NCI-H2227 (cell line): ENCODE results near the gene VPS35.
"Not testable (repeated sequence)": the region's sequence is repeated elsewhere in the genome, so short reads cannot be mapped to it uniquely, and the experiment has no call there.

Experiments
- DNase-seq: peaks from one replicate; lab custom pipeline; 2025; ENCODE audit not compliant: unreplicated experiment; lab: John Stamatoyannopoulos, UW

VPS35 gene

DNA sequence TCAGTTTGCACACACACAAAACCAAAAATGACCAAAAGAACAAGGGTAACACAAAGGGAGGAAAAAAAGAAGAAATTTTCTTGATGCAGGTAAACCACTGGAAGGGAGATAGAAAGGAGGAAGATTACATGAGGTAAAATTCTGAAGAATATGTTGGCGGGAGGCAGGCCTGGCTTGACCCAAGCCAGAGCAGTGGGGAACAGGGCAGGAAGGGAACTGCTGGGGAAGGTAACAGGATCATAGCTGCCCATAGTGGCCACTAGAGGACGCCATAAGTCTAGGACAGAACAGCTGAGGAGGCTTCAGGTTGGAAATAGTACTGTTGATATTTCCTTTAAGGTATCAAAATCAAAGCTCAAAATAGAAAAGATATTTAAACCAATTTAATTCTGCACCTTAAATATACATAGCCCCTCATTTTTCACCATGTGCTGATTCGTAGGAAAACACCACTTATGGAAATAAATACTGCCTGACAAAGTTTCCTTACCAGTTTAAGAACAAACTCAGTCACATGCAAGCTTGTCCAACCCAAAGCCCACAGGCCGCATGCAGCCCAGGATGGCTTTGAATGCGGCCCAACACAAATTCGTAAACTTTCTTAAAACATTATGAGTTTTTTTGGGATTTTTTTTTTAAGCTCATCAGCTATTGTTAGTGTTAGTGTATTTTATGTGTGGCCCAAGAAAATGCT lies 15.5 kb downstream of the VPS35 start:
- peak; percentile 59 for DNase-seq

DNA sequence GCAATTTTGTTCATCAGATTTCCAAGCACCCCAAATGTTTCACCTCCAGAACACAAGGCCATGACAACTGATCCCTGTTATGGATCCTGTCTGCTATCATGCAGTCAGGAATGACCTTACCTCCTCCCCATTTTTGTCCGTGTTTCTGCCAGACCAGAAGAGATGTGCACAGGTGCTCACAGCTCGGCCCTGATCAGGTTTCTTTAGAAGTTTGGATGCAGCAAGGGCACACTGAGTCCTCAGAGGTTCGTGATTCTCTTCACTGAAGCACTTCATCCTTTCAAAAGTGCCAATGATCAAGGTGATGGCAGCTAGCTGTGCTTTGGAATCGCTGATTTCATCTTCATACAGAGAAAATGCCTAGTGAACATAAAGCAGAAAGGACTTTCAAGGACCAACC lies 26.9 kb downstream of the VPS35 start:
- no peak for DNase-seq

DNA sequence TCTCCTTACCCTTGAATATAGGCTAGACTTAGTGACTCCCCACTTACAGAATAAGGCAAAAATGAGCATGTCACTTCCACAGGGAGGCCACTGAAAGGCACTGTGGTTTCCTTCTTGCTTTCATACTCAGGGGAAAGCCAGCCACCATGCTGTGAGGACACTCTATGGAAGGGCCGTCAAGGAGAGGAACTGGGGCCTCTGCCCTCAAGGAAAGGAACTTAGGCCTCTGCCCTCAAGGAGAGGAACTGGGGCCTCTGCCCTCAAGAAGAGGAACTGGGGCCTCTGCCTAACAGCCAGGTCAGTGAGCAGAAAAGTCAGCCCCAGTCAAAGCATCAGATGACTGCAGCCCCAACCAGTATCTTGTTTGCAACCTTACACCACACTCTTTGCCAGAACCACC lies 30.1 kb downstream of the VPS35 start:
- no peak for DNase-seq

DNA sequence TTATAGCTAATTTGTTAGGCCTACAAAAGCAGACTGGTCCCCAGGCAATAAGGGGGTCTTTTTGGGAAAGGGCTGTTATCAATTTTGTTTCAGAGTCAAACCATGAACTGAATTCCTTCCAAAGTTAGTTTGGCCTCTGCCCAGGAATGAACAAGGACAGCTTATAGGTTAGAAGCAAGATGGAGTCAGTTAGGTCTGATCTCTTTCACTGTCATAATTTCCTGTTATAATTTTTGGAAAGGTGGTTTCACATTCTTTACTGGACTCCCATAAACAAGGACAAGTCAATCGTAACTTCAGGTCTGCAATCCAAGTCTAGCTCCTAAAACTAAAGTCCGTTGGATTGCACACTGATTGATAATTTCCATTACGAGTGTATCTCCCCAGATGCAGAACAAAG lies 37.7 kb downstream of the VPS35 start:
- DNase-seq, result no peak

DNA sequence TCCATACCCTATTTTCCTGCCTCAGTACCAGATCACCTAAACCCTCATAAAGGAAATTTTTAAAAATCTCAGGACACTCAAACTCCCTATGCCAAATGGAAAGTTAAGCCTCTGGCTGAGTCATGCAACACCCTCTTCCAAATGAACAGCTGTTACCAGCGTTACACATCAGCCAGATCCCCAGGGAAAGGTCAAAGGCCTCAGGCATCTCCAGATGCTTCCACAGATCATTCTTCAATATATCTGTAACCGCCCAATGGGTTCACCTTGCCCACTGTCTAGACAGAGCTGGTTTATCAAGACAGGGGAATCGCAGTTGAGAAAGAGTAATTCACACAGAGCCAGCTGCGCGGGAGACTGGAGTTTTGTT lies 38.7 kb downstream of the VPS35 start:
- no peak for DNase-seq

DNA sequence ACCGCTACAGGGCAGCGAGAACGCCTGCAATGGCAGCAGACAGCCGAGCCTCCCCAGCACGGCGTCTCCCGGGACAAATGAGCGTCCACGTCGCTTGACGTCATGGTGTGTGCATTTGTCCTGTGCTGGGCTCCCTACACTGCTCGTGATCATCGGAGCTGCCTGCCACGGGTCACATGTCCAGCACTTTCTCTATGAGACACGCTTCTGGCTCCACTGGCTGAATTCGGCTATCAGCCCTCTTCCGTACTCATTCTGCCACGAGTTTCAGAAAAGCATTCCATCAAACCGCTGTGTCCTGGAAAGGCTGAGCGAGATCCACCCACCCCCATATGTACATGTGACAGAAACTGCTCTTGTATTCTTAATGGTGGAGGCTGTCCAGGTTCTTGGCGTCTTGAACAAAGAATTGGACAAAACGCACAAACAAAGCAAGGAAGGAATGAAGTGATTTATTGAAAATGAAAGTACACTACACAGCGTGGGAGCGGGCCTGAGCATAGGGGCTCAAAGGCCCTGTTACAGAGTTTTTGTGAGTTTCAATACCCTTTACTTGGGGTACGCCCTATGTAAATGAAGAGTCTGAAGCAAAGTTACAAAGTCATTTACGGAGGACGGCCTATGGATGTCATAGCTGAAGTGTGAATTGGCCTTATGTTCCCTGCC lies 39.3 kb downstream of the VPS35 start:
- DNase-seq, result no peak

DNA sequence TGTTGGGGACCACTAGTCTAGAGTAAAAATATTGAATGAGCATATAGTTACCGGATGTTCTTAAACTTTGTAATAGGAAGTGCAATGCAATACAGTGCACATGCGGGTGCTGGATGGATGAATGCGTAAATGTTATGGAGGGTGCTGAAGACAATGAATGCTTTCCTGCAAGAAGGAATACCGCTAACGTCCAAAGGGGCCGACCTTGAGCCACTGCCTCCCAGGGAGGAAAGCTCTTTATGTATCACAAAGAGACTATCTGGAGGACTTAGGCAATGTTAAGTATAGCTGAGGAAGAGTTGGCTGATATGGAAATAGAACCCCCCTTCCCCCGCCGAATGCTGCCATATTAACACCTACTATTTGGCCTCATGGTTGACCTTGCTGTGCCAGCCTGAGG lies 40.3 kb downstream of the VPS35 start:
- no peak for DNase-seq

DNA sequence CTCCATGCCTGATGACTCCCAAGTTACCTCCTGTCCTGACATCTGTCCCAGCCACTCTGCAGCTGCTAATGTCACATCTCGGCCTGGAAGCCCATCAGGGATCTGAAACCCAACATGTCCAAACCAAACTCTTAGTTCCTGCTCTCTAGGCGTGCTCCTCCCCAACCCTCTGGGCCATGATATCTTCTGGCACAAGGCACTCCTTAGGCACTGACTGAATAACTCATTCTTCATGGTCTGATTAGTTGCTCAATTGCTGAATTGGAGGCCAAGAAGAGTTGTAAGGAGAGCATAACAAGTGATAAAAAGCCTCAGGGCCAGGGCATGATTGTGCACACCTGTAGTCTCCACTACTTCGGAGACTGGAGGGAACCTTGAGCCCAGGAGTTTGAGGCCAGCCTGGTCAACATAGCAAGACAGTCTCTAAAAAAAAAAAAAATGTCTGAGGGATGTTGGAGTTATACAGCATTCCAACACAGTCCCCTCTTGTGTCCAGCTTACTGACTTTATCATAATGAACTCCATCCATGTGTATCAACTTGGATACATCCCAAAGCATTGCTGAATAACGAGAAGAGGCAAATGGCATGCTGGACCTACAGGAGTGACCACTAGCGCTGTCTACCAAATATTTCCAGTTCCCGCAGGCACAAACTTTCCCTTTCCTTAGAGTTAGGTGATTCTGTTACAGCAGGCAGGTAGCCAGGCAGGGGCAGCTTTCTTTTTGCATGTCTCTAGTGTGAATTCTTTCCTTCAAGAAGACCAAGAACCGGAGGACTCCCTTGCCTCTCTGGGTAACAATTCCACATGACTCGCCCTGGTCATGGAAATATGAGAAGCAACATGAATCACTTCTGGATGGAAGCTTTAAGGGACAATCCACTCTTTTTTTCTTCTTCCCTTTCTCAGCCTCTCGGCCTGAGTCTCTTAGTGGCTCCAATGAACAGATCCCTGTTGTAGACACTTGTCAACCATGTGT lies 49.7 kb downstream of the VPS35 start:
- DNase-seq, result no peak

DNA sequence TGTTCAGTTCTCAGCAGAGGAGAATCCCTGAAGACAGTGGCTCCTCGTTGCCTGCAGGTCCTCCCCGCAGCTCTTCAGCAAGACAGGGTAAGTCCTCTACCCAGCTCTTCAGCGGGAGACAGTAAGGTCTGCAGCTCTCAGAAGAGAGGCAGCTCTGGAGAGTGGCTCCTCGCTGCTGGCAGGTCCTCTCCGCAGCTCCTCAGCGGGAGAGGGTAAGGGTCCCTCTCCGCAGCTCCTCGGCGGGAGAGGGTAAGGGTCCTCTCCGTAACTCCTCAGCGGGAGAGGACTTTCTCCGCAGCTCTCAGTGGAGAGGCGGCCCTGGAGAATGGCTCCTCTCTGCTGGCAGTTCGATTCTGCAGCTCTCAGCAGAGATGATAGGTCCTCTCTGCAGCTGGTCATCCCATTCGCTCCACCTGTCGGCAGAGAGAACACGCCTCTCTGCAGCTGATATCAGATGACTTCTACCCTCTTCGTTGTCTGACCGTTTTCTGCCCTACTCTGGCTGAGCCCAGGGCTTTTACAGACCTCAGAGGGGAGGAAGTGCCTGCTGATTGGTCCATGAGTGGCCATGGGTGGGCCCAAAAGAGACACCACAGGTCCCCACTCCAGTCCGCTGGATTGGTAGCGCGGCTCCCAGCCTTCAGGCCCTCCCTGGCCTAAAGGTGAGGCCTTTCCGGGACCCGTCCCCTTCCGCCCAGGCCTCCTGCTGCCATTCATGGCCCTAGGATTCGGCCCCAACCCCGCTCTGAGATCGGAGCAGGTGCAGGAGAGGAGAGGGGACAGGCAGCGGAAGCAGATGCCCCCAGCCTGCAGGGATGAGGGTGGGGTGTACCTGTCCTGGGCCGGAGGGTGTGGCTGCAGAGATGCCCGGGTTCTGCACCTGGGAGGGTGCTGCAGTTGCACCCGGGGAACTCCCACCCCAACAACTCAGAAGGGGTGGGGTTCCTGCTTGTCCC lies 55.9 kb downstream of the VPS35 start:
- DNase-seq, result peak; percentile 75

DNA sequence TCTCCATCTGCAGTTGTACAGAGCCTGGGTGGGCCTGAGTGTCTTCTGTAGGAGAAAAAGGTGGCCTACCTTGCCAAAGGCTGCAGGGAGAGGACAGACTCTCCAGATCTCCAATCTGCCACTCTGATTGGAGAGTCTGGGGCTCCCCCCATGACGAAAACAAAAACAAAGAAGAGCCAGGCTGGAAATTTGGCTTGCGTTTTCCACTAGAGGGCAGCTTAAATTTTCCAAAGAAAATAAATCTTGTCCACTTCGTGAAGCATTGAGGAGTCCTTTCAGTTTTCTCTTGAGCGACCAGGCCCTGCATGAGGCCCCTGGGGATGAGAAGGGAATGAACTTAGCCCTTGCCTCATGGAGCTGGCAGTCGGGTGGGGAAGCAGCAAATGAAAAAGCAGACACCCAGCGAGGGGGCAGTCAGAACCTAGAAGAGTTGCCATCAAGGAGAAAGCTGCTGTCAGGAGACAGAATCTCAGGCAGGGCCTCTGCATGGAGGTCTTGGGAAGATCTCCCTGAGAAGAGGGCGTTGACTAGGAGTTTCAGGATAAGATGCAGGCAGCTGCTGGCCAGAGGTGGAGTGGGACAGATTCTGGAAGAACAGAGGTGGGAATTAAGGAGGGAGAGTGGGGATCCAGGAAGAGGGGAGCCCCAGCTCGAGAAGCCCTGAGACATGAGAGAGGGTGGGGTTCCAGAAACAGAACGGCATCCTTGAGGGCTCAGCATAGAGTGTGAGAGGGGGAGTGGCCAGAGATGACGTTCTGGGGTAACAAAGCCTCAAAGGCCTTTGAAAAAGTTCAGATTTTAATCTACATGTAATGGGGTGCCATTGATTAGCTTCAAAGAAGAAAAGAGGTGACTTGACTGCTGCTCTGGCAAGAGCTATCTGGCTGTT lies 59.4 kb downstream of the VPS35 start:
- peak; percentile 68 for DNase-seq

DNA sequence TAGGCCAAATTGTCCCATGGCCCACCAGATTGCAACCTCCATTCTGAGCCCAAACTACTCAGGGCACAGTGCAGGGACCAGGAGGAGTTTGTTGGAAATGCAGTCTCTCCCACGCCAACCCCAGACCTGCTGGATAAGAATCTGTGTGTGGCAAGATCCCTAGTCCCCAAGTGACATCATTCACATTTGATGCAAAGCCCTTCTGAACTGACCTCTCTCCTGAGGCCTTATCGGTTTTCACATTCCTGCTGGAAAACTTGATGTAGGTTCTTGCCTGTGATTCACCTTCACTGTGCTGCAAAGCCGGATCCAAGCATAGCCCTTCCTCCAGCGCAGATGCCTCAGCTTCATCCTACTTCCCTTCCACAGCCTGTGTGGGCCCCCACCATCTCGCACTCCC lies 61.2 kb downstream of the VPS35 start:
- DNase-seq, result no peak

DNA sequence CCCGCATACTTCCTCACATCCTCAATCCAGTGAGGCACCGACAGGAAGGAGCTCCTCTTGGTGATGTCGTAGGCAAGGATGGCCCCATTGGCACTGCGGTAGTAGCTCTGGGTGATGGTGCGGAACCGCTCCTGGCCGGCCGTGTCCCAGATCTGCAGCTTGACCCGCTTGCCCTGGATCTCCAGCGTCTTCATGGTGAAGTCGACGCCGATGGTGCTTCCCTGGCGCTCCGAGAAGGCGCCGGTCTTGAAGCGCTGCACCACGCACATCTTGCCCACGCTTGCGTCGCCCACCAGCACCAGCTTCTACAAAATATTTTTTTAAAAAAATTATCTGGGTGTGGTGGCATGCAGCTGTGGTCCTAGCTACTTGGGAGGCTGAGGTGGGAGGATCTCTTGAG lies 62.3 kb downstream of the VPS35 start:
- not testable (repeated sequence) for DNase-seq

DNA sequence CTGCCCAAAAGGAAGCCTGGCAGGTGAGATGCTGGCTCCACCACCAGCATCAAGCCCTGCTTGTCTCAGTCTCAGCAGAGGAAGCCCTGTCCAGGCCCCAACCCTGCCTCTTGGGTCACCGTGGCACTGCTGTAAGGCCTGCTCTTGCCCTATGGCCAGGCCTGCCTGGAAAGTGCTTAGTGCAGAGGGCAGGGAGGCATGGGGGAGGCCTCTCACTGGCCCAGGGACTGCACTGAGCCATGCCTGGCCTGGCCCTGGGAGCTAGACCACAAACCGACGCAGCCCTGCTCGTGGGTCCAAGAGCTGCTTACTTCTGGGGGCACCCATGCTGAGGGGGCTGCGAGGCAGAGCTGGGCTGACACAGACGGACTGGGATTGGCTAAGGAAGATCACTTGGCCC lies 64.1 kb downstream of the VPS35 start:
- not testable (repeated sequence) for DNase-seq

DNA sequence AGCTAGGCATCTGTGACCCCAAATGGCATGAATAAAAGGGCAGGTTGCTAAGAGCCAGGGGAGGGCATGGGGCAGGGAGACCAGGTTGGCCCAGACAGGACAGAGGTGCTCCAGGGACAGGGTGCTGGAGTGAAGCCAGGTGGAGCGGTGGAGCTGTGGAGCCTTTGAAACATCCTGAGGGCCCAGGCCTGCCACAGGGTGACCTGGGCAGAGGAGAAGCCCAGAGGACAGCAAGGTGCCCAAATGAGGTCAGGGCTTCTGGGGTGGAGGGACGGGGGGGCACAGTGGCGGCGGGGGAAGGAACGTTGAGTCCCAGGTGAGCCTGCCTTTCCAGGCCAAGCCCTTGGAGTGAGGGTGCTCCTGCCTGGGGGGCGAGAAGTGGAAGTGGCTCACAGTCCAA lies 65.3 kb downstream of the VPS35 start:
- DNase-seq, result not testable (repeated sequence)

DNA sequence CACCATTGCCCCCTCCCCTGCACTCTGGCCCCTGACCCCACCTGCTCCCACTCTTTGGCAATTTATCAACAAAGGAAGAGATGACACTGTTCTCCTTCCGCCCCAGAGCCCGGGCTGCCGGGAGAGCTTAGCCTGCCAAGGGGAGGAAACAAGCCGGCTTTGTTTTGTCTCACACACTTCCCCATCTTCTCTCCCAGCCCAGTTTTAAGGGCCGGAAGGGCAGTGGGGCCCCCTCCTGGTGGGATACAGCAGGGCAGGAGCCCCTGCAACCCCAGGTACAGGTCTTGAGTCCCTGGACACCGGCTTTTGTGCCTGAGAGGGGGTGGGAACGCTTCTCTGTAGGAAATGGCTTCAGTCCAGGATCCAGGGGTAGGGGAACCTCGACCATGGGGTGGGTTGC lies 65.7 kb downstream of the VPS35 start:
- DNase-seq, result not testable (repeated sequence)

DNA sequence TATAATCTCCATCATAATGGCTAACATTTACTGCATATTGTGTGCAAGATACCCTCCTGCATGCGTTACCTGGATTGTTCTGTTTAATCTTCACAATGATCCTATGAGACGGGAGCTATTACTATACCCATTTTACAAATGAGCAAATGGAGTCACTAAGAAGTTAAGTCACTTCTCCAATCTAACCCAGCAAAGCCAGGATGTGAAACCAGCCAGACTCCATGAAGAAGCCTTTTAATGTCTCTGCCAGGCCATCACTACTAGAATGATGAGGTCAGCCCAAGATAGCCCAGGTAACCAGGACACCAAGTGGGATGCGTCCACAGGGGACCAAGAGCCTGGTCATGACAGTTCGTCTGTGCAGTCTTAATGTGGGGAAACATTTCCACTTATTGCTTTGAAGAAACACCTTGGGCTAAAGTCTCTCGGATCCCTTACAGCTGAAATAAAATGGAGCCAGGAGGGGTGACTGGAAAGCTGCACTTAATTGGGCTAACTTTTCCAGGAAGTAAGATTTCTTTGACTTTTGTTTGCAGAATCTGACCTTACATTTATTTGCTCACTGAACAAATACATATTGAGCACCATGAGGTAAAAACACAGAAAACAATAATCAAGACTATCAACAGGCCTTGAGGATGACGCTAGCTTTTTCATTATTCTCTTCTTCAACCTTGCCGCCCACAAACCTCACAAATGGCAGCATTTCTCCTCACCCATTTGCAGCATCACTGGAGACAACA lies 66.9 kb downstream of the VPS35 start:
- DNase-seq, result no peak

DNA sequence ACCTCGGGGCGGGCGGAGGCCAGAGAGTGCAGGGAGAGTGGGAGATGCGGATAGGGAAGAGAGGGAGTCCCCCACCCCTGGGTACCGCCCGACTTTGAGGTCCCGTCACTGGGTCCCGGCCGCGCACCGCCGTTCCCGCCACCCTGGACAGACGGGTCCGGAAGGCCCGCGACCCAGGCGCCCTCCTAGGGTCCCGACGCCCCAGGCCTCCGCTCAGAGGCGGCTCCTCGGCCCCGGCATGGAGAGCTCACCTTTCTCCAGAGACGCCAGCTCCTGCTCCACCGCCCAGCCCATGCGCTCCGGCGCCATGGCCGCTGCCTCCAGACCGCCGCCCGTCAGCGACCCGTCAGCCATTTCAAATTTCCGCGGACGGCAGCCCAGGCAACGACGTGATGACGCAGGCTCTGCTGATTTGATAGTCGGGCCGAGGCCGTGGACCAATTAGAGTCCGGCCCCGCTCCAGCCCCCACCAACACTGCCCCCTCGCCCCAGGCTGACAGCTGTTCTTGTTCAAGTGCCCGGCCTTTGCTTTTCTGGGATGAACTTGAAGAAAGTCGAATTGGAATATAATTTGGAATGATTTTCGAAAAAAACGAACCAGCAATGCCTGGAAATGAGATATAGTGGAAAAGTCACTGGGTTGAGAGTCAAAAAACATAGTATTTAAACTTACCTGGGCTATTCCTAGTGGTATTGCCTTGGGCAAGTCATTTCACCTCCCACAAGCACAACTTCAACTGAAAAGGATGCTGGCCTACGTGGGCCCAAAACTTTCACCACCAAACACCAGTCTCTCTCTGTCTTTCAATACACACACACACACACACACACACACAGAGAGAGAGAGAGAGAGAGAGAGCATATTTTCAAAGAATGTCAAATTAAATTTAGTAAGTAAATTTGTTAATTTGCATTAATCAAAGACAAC lies 67.7 kb downstream of the VPS35 start, which contains the start of gene SHCBP1:
SHCBP1 (minus strand) TSS at position 374 of the 928 bp plus-strand sequence; CDS start at position 354, 20 bp downstream.
- DNase-seq, result peak; percentile 83
